Measurements from ENCODE around the gene PRR12. TPM values are rescaled to one million over a fixed set of nuclear protein-coding genes. Genes with fewer than 3 reads are reported as not detected.

The PRR12 gene
- total and polyA plus RNA-seq, 2 donors: 2.3 to 10.2 TPM

- no peak for DNase-seq (ENCODE audit: low read depth in 6 of 9, low spot score in 9 of 9)
- no peak overlapping the region for H3K27ac ChIP-seq (ENCODE audit: low read depth in 1 of 2, low read length in 1 of 2)
- H3K27me3 ChIP-seq (ENCODE audit: control insufficient read depth in 2 of 2, insufficient read depth in 1 of 2, low read length in 1 of 2): no peaks in the 10 kb centered on the region
- no peaks in the 10 kb centered on the region for H3K4me1 ChIP-seq (ENCODE audit: control insufficient read depth in 2 of 2, insufficient read depth in 2 of 2, low read length in 2 of 2)
- H3K4me3 ChIP-seq (ENCODE audit: low read length in 2 of 2): no peak overlapping the region
- H3K9me3 ChIP-seq (ENCODE audit: control insufficient read depth in 2 of 2, insufficient read depth in 1 of 2, low read length in 1 of 2): no peaks in the 10 kb centered on the region
- 96% methylated on average over 13 of the region's 13 CpGs for WGBS
- H3K36me3 ChIP-seq (ENCODE audit: control insufficient read depth in 2 of 2, insufficient read depth in 2 of 2, low read length in 1 of 2): peaks cover 80 to 94% of the 10 kb centered on the region in 2 donors
Observed at GRCh38 chr19:49653466-49653806, 62.5 kb downstream of the PRR12 start.

- Histone ChIP-seq H3K4me3 (ENCODE audit: low read length in 2 of 2) (no peak overlapping the region), H3K27ac (ENCODE audit: low read depth in 1 of 2, low read length in 1 of 2) (no peak overlapping the region), H3K27me3 (ENCODE audit: control insufficient read depth in 2 of 2, insufficient read depth in 1 of 2, low read length in 1 of 2) (no peaks in the 10 kb centered on the region), H3K9me3 (ENCODE audit: control insufficient read depth in 2 of 2, insufficient read depth in 1 of 2, low read length in 1 of 2) (no peaks in the 10 kb centered on the region), H3K4me1 (ENCODE audit: control insufficient read depth in 2 of 2, insufficient read depth in 2 of 2, low read length in 2 of 2) (no peaks in the 10 kb centered on the region), H3K36me3 (ENCODE audit: control insufficient read depth in 2 of 2, insufficient read depth in 2 of 2, low read length in 1 of 2) (peaks cover 84 to 99% of the 10 kb centered on the region in 2 donors)
- DNase-seq (ENCODE audit: low read depth in 6 of 9, low spot score in 9 of 9): no peak
- 95% methylated on average over 10 of the region's 10 CpGs for WGBS
Observed at GRCh38 chr19:49654581-49654980, 63.6 kb downstream of the PRR12 start.

- no peaks in the 10 kb centered on the region for H3K27me3 ChIP-seq (ENCODE audit: control insufficient read depth in 2 of 2, insufficient read depth in 1 of 2, low read length in 1 of 2)
- WGBS: 95% methylated on average over 23 of the region's 23 CpGs
- peaks cover 85 to 99% of the 10 kb centered on the region in 2 donors for H3K36me3 ChIP-seq (ENCODE audit: control insufficient read depth in 2 of 2, insufficient read depth in 2 of 2, low read length in 1 of 2)
- H3K4me1 ChIP-seq (ENCODE audit: control insufficient read depth in 2 of 2, insufficient read depth in 2 of 2, low read length in 2 of 2): no peaks in the 10 kb centered on the region
- H3K9me3 ChIP-seq (ENCODE audit: control insufficient read depth in 2 of 2, insufficient read depth in 1 of 2, low read length in 1 of 2): no peaks in the 10 kb centered on the region
- no peak overlapping the region for H3K4me3 ChIP-seq (ENCODE audit: low read length in 2 of 2)
- DNase-seq (ENCODE audit: low read depth in 6 of 9, low spot score in 9 of 9): no peak
- no peak overlapping the region for H3K27ac ChIP-seq (ENCODE audit: low read depth in 1 of 2, low read length in 1 of 2)
Observed at GRCh38 chr19:49655570-49656455, 64.8 kb downstream of the PRR12 start.

GRCh38 chr19:49656456-49657109 lies 65.6 kb downstream of the PRR12 start:
- H3K36me3 ChIP-seq (ENCODE audit: control insufficient read depth in 2 of 2, insufficient read depth in 2 of 2, low read length in 1 of 2): peaks cover 87 to 98% of the 10 kb centered on the region in 2 donors
- no peaks in the 10 kb centered on the region for H3K4me1 ChIP-seq (ENCODE audit: control insufficient read depth in 2 of 2, insufficient read depth in 2 of 2, low read length in 2 of 2)
- no peak for DNase-seq (ENCODE audit: low read depth in 6 of 9, low spot score in 9 of 9)
- H3K27ac ChIP-seq (ENCODE audit: low read depth in 1 of 2, low read length in 1 of 2): no peak overlapping the region
- no peaks in the 10 kb centered on the region for H3K9me3 ChIP-seq (ENCODE audit: control insufficient read depth in 2 of 2, insufficient read depth in 1 of 2, low read length in 1 of 2)
- H3K27me3 ChIP-seq (ENCODE audit: control insufficient read depth in 2 of 2, insufficient read depth in 1 of 2, low read length in 1 of 2): no peaks in the 10 kb centered on the region
- 97% methylated on average over 17 of the region's 17 CpGs for WGBS
- H3K4me3 ChIP-seq (ENCODE audit: low read length in 2 of 2): no peak overlapping the region

- Histone ChIP-seq H3K4me1 (ENCODE audit: control insufficient read depth in 2 of 2, insufficient read depth in 2 of 2, low read length in 2 of 2) (peaks cover 0 to 1% of the 10 kb centered on the region in 2 donors), H3K9me3 (ENCODE audit: control insufficient read depth in 2 of 2, insufficient read depth in 1 of 2, low read length in 1 of 2) (no peaks in the 10 kb centered on the region), H3K27me3 (ENCODE audit: control insufficient read depth in 2 of 2, insufficient read depth in 1 of 2, low read length in 1 of 2) (no peaks in the 10 kb centered on the region), H3K36me3 (ENCODE audit: control insufficient read depth in 2 of 2, insufficient read depth in 2 of 2, low read length in 1 of 2) (peaks cover 93 to 98% of the 10 kb centered on the region in 2 donors), H3K27ac (ENCODE audit: low read depth in 1 of 2, low read length in 1 of 2) (no peak overlapping the region), H3K4me3 (ENCODE audit: low read length in 2 of 2) (no peak overlapping the region)
- no peak for DNase-seq (ENCODE audit: low read depth in 6 of 9, low spot score in 9 of 9)
- 99% methylated on average over 22 of the region's 22 CpGs for WGBS
Observed at GRCh38 chr19:49657493-49658138, 66.6 kb downstream of the PRR12 start.

GRCh38 chr19:49658139-49658517 lies 67.1 kb downstream of the PRR12 start:
- Histone ChIP-seq H3K4me3 (ENCODE audit: low read length in 2 of 2) (no peak overlapping the region), H3K9me3 (ENCODE audit: control insufficient read depth in 2 of 2, insufficient read depth in 1 of 2, low read length in 1 of 2) (no peaks in the 10 kb centered on the region), H3K27ac (ENCODE audit: low read depth in 1 of 2, low read length in 1 of 2) (no peak overlapping the region), H3K36me3 (ENCODE audit: control insufficient read depth in 2 of 2, insufficient read depth in 2 of 2, low read length in 1 of 2) (peaks cover 93 to 95% of the 10 kb centered on the region in 2 donors), H3K27me3 (ENCODE audit: control insufficient read depth in 2 of 2, insufficient read depth in 1 of 2, low read length in 1 of 2) (no peaks in the 10 kb centered on the region), H3K4me1 (ENCODE audit: control insufficient read depth in 2 of 2, insufficient read depth in 2 of 2, low read length in 2 of 2) (peaks cover 0 to 5% of the 10 kb centered on the region in 2 donors)
- DNase-seq (ENCODE audit: low read depth in 6 of 9, low spot score in 9 of 9): no peak
- 97% methylated on average over 15 of the region's 15 CpGs for WGBS

- Histone ChIP-seq H3K4me3 (ENCODE audit: low read length in 2 of 2) (no peak overlapping the region), H3K36me3 (ENCODE audit: control insufficient read depth in 2 of 2, insufficient read depth in 2 of 2, low read length in 1 of 2) (peaks cover 88% of the 10 kb centered on the region in 2 donors), H3K9me3 (ENCODE audit: control insufficient read depth in 2 of 2, insufficient read depth in 1 of 2, low read length in 1 of 2) (no peaks in the 10 kb centered on the region), H3K27ac (ENCODE audit: low read depth in 1 of 2, low read length in 1 of 2) (no peak overlapping the region), H3K4me1 (ENCODE audit: control insufficient read depth in 2 of 2, insufficient read depth in 2 of 2, low read length in 2 of 2) (peaks cover 4 to 12% of the 10 kb centered on the region in 2 donors), H3K27me3 (ENCODE audit: control insufficient read depth in 2 of 2, insufficient read depth in 1 of 2, low read length in 1 of 2) (no peaks in the 10 kb centered on the region)
- 98% methylated on average over 12 of the region's 12 CpGs for WGBS
- DNase-seq (ENCODE audit: low read depth in 6 of 9, low spot score in 9 of 9): no peak
Observed at GRCh38 chr19:49658566-49659442, 67.8 kb downstream of the PRR12 start.

GRCh38 chr19:49660338-49660961 lies 69.5 kb downstream of the PRR12 start:
- Histone ChIP-seq H3K4me3 (ENCODE audit: low read length in 2 of 2) (no peak overlapping the region), H3K27me3 (ENCODE audit: control insufficient read depth in 2 of 2, insufficient read depth in 1 of 2, low read length in 1 of 2) (no peaks in the 10 kb centered on the region), H3K4me1 (ENCODE audit: control insufficient read depth in 2 of 2, insufficient read depth in 2 of 2, low read length in 2 of 2) (peaks cover 9 to 25% of the 10 kb centered on the region in 2 donors), H3K27ac (ENCODE audit: low read depth in 1 of 2, low read length in 1 of 2) (no peak overlapping the region), H3K9me3 (ENCODE audit: control insufficient read depth in 2 of 2, insufficient read depth in 1 of 2, low read length in 1 of 2) (no peaks in the 10 kb centered on the region), H3K36me3 (ENCODE audit: control insufficient read depth in 2 of 2, insufficient read depth in 2 of 2, low read length in 1 of 2) (peaks cover 72 to 74% of the 10 kb centered on the region in 2 donors)
- no peak for DNase-seq (ENCODE audit: low read depth in 6 of 9, low spot score in 9 of 9)
- 96% methylated on average over 15 of the region's 15 CpGs for WGBS
